ENCODE data around the gene E2F4. TPM values are rescaled to one million over a fixed set of nuclear protein-coding genes. Genes with fewer than 3 reads are reported as not detected.

E2F4 gene
- total and polyA plus RNA-seq, 2 of the 13 experiments (the other 11 are each of a cell fraction or from before 2014, with no cell fraction given), result 84.8 to 91.2 TPM

- TF ChIP-seq IRF9 (CRISPR knock-in tag; IDR thresholded peaks at IDR 0.05; ENCODE audit: borderline replicate concordance), result no peak
- TF ChIP-seq MAFK (conservative IDR thresholded peaks at IDR 0.05 in 1 of 2, IDR thresholded peaks at IDR 0.05 in 1 of 2; ENCODE audit: low read length in 2 of 2), result no peak
- 0 out of 2 replicates have a peak, but pooled peaks have one; percentile 4 for TF ChIP-seq CTCF (CRISPR knock-in tag; IDR thresholded peaks at IDR 0.05)
- TF ChIP-seq HCFC1 (IDR thresholded peaks at IDR 0.05; ENCODE audit: low read depth, low read length), result no peak
- TF ChIP-seq POLR2A (IDR thresholded peaks at IDR 0.05; ENCODE audit: insufficient read depth in 1 of 2, low read depth in 2 of 2, low read length in 2 of 2), result peak in 1 of 2 experiments; percentile 45; a peak in 1 of 4 replicates
- no peak for TF ChIP-seq KLF13 (CRISPR knock-in tag; IDR thresholded peaks at IDR 0.05)
- no peak for TF ChIP-seq CREB3 (CRISPR knock-in tag; IDR thresholded peaks at IDR 0.05)
- TF ChIP-seq ZKSCAN5 (CRISPR knock-in tag; IDR thresholded peaks at IDR 0.05), result 0 out of 2 replicates have a peak, but pooled peaks have one; percentile 13
- TF ChIP-seq ZFP91 (CRISPR knock-in tag; IDR thresholded peaks at IDR 0.05; ENCODE audit: borderline replicate concordance), result peak; percentile 62
- TF ChIP-seq ZNF510 (CRISPR knock-in tag; IDR thresholded peaks at IDR 0.05; ENCODE audit: low read depth), result no peak
- TF ChIP-seq HMGXB3 (CRISPR knock-in tag; IDR thresholded peaks at IDR 0.05; ENCODE audit: borderline replicate concordance), result no peak
- TF ChIP-seq AKNA (CRISPR knock-in tag; IDR thresholded peaks at IDR 0.05; ENCODE audit: borderline replicate concordance), result no peak
These were observed 42.5 kb upstream of the E2F4 start (continued) for GRCh38 chr16:67149276-67150046.
